ENCODE data around the gene EIF1. TPM values are rescaled to one million over a fixed set of nuclear protein-coding genes. Genes with fewer than 3 reads are reported as not detected.

Gene EIF1
- total RNA-seq, 1 donor from 2014 or later, result 191 TPM

DNA sequence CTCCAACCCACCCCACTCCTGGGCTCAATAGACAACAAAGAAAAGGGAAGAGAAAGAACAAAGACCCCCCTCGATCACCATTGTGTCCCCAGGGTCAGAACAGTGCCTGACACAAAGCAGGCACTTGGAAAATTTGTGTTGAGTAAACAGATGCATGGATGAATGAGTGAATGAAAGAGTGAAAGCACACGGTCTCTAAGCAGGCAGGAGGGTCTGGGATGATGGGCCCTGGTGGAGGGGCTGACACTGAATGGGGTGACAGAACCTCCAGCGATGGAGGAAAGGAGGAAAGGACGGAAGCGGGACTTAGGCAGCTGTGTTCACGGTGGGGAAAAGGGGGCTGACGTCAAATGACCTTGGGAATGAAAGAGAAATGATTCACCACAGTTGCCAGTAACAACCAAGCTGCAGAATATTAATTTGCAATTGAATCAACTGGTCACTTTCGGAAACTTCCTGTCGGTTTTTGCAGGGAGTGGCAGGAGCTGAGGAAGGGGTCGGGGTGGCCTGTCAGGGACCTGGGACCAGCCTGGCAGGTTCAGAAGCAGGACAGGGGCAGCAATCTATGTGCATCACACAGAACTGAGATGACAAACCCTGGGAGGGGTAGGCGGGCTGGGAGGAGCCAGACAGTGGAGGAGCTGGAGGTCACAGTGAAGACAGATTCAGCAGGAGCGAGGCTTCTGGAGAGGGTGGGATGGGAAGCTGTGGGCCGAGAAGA is 16.7 kb downstream of the EIF1 start:
- H3K36me3 ChIP-seq (ENCODE audit: control insufficient read depth, insufficient read depth, low read length), result no peaks in the 10 kb centered on the region
- FAIRE-seq (no peak), DNase-seq (ENCODE audit: low read depth) (no peak)
- no peak overlapping the region for H3K4me3 ChIP-seq (ENCODE audit: low read depth, low read length)
- TF ChIP-seq, protein P1, sequence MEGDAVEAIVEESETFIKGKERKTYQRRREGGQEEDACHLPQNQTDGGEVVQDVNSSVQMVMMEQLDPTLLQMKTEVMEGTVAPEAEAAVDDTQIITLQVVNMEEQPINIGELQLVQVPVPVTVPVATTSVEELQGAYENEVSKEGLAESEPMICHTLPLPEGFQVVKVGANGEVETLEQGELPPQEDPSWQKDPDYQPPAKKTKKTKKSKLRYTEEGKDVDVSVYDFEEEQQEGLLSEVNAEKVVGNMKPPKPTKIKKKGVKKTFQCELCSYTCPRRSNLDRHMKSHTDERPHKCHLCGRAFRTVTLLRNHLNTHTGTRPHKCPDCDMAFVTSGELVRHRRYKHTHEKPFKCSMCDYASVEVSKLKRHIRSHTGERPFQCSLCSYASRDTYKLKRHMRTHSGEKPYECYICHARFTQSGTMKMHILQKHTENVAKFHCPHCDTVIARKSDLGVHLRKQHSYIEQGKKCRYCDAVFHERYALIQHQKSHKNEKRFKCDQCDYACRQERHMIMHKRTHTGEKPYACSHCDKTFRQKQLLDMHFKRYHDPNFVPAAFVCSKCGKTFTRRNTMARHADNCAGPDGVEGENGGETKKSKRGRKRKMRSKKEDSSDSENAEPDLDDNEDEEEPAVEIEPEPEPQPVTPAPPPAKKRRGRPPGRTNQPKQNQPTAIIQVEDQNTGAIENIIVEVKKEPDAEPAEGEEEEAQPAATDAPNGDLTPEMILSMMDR (IDR thresholded peaks at IDR 0.05; ENCODE audit: insufficient read depth, low read length, severe bottlenecking), result no peak
- H3K27me3 ChIP-seq (ENCODE audit: control insufficient read depth, insufficient read depth, low read length), result no peaks in the 10 kb centered on the region

DNA sequence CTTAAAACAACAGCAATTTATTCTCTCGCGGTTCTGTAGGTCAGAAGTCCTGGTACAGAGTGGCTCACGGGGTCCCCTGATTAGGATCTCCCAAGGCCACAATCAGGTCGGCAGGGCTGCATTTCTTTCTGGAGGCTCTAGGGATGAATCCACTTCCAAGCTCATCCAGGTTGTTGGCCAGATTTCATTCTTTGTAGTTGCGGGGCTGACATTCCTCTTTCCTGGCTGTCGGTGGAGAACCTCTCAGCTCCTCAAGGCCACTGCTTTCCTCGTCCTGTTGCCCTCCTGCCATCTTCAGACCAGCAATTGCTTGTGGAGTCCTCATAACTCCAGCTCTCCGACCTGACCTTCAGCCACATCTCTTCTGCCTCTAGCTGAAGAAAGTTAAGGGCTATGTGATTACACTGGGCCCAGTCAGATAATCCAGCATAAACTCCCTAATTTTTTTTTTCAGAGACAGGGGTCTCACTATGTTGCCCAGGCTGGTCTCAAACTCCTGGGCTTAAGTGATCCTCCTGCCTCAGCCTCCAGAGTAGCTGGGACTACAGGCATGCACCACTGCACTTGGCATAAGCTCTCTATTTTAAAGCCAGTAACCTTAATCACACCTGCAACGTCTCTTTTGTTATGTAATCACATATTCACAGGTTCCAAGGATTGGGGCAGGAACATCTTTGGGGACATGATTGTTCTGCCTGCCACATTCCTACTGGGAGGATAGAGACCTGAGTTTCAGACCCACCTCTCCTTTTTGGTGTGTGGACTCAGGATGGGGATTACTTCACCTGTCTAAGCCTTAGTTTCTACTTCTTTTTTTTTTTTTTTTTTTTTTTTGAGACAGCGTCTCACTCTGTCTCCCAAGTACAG is 19.4 kb downstream of the EIF1 start:
- FAIRE-seq (no peak), DNase-seq (ENCODE audit: low read depth) (no peak)
- Histone ChIP-seq H3K36me3 (ENCODE audit: control insufficient read depth, insufficient read depth, low read length) (no peaks in the 10 kb centered on the region), H3K27me3 (ENCODE audit: control insufficient read depth, insufficient read depth, low read length) (no peaks in the 10 kb centered on the region), H3K4me3 (ENCODE audit: low read depth, low read length) (no peak overlapping the region)
- TF ChIP-seq, protein P1 (IDR thresholded peaks at IDR 0.05; ENCODE audit: insufficient read depth, low read length, severe bottlenecking), result no peak

DNA sequence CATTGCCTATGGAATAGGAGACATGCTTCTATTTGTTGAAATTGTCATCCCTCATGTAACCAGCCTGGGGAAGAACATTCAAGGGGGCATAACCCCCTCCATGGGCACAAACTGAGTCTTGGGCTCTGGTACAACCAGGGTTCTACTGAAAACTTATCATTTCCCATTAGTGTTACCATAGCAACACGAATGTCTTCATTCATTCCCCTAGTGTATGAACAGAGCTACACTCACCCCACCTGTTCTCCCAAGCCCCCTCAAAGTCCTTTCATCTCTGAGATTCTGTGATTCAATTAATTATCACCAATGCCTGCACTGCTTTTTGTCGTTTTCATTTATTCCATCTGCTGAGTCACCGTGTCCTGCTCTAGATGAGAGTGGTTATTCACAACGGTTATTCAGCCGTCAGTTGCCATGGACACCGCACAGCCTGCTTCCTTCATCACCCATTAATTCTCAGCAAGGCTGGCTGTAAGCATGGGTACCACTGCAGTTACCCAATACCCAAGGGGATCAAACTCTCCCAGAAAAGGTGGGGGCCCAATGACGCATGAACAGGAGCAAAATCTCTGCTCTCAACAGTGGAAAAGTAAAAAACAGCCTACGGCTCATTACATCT is 21.9 kb downstream of the EIF1 start:
- Histone ChIP-seq H3K4me3 (ENCODE audit: low read depth, low read length) (no peak overlapping the region), H3K36me3 (ENCODE audit: control insufficient read depth, insufficient read depth, low read length) (no peaks in the 10 kb centered on the region)
- DNase-seq (ENCODE audit: low read depth), result peak; percentile 81

DNA sequence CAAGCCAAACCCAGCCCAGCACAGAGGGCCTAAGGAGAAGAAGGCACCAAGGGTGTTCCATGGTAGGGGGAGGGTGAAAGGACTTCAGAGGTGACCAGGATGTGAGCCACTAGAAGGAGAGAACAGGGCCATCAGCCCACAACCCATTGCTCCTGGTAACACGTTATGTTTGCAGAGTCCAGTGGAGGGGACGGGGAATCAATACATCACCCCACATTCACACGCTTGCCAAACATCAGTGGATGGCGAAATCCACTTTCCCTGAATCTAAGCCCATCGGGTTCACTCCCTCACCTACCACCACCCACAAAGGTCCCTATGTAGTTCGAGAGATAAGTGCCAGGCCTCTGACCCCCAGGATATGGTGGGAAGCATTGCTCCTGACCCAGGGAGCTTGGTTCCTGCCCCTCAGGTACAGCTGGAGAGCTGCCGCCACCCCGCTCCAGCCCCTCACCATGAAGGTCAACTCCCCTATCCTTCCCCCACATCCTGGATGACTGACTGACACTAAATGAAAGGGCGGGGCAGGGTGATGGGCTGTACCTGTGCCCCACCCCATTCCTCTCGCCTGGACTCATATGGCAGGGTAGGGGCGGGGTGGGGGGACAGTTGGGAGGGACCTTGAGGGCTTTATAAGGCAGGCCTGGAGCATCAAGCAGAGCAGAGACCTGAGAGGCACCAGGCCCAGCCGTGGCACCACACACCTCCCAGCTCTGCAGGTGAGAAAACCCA is 23.1 kb downstream of the EIF1 start, which contains the start of gene GAST:
TSS of gene GAST (plus strand) at position 663 of the 732 bp plus-strand sequence. CDS start 3,106 bp downstream, outside the sequence.
- FAIRE-seq, result peak; percentile 47
- DNase-seq (ENCODE audit: low read depth), result no peak
- TF ChIP-seq, protein P1 (IDR thresholded peaks at IDR 0.05; ENCODE audit: insufficient read depth, low read length, severe bottlenecking), result no peak
- no peaks in the 10 kb centered on the region for H3K36me3 ChIP-seq (ENCODE audit: control insufficient read depth, insufficient read depth, low read length)
- H3K4me3 ChIP-seq (ENCODE audit: low read depth, low read length), result no peak within 1 kb of the TSS
- no peaks in the 10 kb centered on the region for H3K27me3 ChIP-seq (ENCODE audit: control insufficient read depth, insufficient read depth, low read length)

More for the DNA sequence above, 21.9 kb downstream of the EIF1 start:
- TF ChIP-seq, protein P1 (IDR thresholded peaks at IDR 0.05; ENCODE audit: insufficient read depth, low read length, severe bottlenecking), result no peak
- FAIRE-seq, result no peak
- H3K27me3 ChIP-seq (ENCODE audit: control insufficient read depth, insufficient read depth, low read length), result no peaks in the 10 kb centered on the region

Measured in bronchial epithelial cell (primary cell).